AG09319 (cell line): ENCODE results near the gene SLC38A8.

Experiments
- DNase-seq: peaks from one replicate; pipeline ENCODE4 v3.0.0-alpha.2; 2010; ENCODE audit warnings: low read depth; ENCODE audit errors: extremely low read depth
- CTCF ChIP-seq: IDR thresholded peaks from 2 replicates; pipeline ENCODE4 v1.5.1; 2011; ENCODE audit warnings: low read depth, mild to moderate bottlenecking, inconsistent platforms, low read length, moderate library complexity

SLC38A8 gene

GRCh38 chr16:84068783-84069462 lies 26.3 kb upstream of the SLC38A8 start:
- DNase-seq: no peak
- TF ChIP-seq CTCF: no peak

- TF ChIP-seq CTCF: no peak
- DNase-seq: no peak
These were observed 25.4 kb upstream of the SLC38A8 start for GRCh38 chr16:84068041-84068440.

GRCh38 chr16:84067640-84068039 lies 25.0 kb upstream of the SLC38A8 start:
- no peak for TF ChIP-seq CTCF

GRCh38 chr16:84065536-84066132 lies 23.0 kb upstream of the SLC38A8 start:
- TF ChIP-seq CTCF: peak; percentile 79
- DNase-seq: no peak

More at GRCh38 chr16:84067640-84068039, 25.0 kb upstream of the SLC38A8 start:
- DNase-seq: no peak

GRCh38 chr16:84063980-84064379 lies 21.4 kb upstream of the SLC38A8 start:
- TF ChIP-seq CTCF: no peak
- DNase-seq: no peak

DNA sequence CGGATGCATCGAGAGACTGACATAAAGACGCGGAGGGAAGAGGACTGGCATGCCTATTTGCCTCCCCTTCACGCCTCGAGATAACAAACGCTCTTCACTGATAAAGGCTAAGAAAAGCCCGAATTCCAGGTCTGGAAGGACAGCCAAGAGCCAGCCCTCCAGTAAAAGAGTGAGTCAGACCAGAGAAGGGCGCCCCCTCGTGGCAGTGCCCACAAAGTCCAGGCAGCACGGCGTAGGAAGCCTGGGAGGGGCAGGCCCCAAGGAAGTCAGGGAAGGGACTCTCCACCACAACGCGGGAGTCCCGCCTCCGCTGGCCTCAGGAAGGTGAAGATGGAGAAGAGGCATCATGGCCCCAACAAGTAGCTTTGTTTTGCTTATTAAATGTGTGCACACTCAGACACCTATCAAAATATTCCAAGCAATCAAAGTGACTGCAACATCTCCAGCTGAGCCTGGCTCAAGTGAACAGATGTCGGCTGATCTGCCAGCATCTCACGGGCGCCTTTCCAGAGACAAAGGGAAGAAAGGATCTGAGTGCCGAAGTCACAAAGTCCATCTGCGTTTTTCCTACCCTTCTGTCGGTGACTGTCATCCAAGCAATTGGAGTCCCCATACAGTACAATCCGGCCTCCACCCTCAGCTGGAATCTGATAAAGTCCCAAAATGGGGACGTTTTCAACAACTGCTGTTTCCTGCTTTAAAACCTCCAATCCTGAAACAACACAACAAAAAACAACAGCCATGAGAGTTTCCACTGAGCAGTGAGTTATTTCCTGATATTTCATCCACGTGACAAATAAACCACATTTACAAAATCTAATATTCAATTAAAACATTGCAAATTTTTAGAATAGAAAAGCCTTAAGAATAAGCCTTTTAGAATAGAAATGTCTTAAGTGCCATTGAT lies 20.4 kb upstream of the SLC38A8 start:
- peak; percentile 38 for DNase-seq
- peak; percentile 94 for TF ChIP-seq CTCF
